Fibroblast of lung (primary cell): ENCODE data around the gene CD244.

Source experiments
- CTCF ChIP-seq, 2 donors: IDR thresholded peaks in 1 of 2; conservative IDR thresholded peaks in 1 of 2; 1 replicate in 1 of 2; 2 replicates in 1 of 2; pipeline ENCODE4 v1.5.1; 2011 to 2012; ENCODE audit warnings: low read length in 2 of 2, control low read depth in 1 of 2, inconsistent platforms in 1 of 2, low read depth in 1 of 2, mild to moderate bottlenecking in 1 of 2
- EZH2 ChIP-seq: IDR thresholded peaks from 2 replicates; pipeline ENCODE4 v1.5.1; 2012; ENCODE audit warnings: low read length, control low read depth, mild to moderate bottlenecking; ENCODE audit errors: missing control alignments

- TF ChIP-seq CTCF (conservative IDR thresholded peaks at IDR 0.05 in 1 of 2, IDR thresholded peaks at IDR 0.05 in 1 of 2; ENCODE audit: low read depth in 1 of 2, low read length in 2 of 2) (no peak), EZH2 (no peak)
These were observed 25.6 kb downstream of the CD244 start for GRCh38 chr1:160836981-160837557.
